Spleen (tissue), 11 donors: ENCODE measurements around the gene ANO7. TPM values are rescaled to one million over a fixed set of nuclear protein-coding genes. Genes with fewer than 3 reads are reported as not detected.
A peak's percentile ranks its signal among the peaks of the same experiment; 100 is the strongest.

ENCODE experiments used
- DNase-seq: peaks from one replicate; pipeline ENCODE4 v3.0.0-alpha.2; 2020
- H3K27ac ChIP-seq, 8 donors: fragments of 200-600 bp; sonication (generic) in 7 of 8; 1 replicate in 4 of 8; 2 replicates in 4 of 8; pipeline versions ENCODE4 v1.5.0 to v1.8.0; 2016 to 2021; ENCODE audit warnings: inconsistent platforms in 4 of 8, mild to moderate bottlenecking in 4 of 8, moderate library complexity in 1 of 8
- H3K27me3 ChIP-seq, 7 donors: fragments of 200-600 bp; sonication (generic) in 6 of 7; replicated peaks in 1 of 7; 1 replicate in 4 of 7; 2 replicates in 3 of 7; pipeline versions ENCODE4 v1.5.0 to v1.8.0; 2016 to 2021; ENCODE audit warnings: inconsistent platforms in 3 of 7, mild to moderate bottlenecking in 1 of 7
- H3K36me3 ChIP-seq, 6 donors: fragments of 200-600 bp; sonication (generic) in 5 of 6; 1 replicate in 4 of 6; 2 replicates in 2 of 6; pipeline versions ENCODE4 v1.5.0 to v1.8.0; 2016 to 2021; ENCODE audit warnings: inconsistent platforms in 2 of 6
- H3K4me1 ChIP-seq, 6 donors: fragments of 200-600 bp; sonication (generic) in 5 of 6; 1 replicate in 3 of 6; 2 replicates in 3 of 6; pipeline versions ENCODE4 v1.5.0 to v1.8.0; 2016 to 2021; ENCODE audit warnings: inconsistent platforms in 3 of 6
- H3K4me3 ChIP-seq, 8 donors: fragments of 200-600 bp; sonication (generic) in 7 of 8; 1 replicate in 4 of 8; 2 replicates in 4 of 8; pipeline versions ENCODE4 v1.5.0 to v1.8.0; 2016 to 2021; ENCODE audit warnings: inconsistent platforms in 4 of 8, mild to moderate bottlenecking in 4 of 8, moderate library complexity in 2 of 8
- H3K9me3 ChIP-seq, 8 donors: fragments of 200-600 bp; sonication (generic) in 7 of 8; 1 replicate in 4 of 8; 2 replicates in 4 of 8; pipeline versions ENCODE4 v1.5.0 to v1.8.0; 2016 to 2021; ENCODE audit warnings: inconsistent platforms in 4 of 8
- CTCF ChIP-seq, 11 experiments: fragments of 200-600 bp in 7 of 11; fragments of 450-650 bp in 4 of 11; sonication (generic) in 4 of 11; IDR thresholded peaks in 8 of 11; conservative IDR thresholded peaks in 3 of 11; 1 replicate in 7 of 11; 2 replicates in 4 of 11; pipeline versions ENCODE4 v1.4.0 to v1.8.0; 2016 to 2021; ENCODE audit warnings: antibody characterized with exemption in 11 of 11, inconsistent platforms in 4 of 11, mild to moderate bottlenecking in 1 of 11
- POLR2A ChIP-seq, 3 donors: fragments of 450-650 bp; IDR thresholded peaks; one replicate each; pipeline ENCODE4 v1.5.1; 2017; ENCODE audit warnings: antibody characterized with exemption in 3 of 3, mild to moderate bottlenecking in 1 of 3
- POLR2AphosphoS5 ChIP-seq, 3 donors: sonication (generic); formaldehyde crosslinking; IDR thresholded peaks; one replicate each; pipeline ENCODE4 v1.5.1; 2017; ENCODE audit warnings: antibody characterized with exemption in 3 of 3
- WGBS, 5 donors: extraction: QIAGEN DNeasy Blood & Tissue Kit in 3 of 5; methylation state at CpG; one replicate each; pipeline versions ENCODE4 v1.1.5 to v1.1.7; 2013 to 2018; 5-methylcytosine and 5-hydroxymethylcytosine counted together
- intact Hi-C: fragments of 100-400 bp; cut with DNase I; formaldehyde crosslinking; loops from one replicate; pipeline ENCODE4 v1.15.0; 2023; ENCODE audit warnings: low total_unique reads
- polyA plus RNA-seq, 3 donors: library from polyadenylated mRNA; stranded (reverse); fragments of 200-250 nt; gene quantifications; one replicate each; pipeline ENCODE4 v1.2.1, GENCODE V29; 2013
- total RNA-seq, 7 donors: library from RNA; depleted of rRNA in 3 of 7; stranded (reverse); fragments of >200 nt in 3 of 7; fragmentation: NEBNext Ultra II Directional in 4 of 7; extraction: Animal tissue kit (Norgen Biotek cat#: 25700) in 4 of 7; gene quantifications; one replicate each; pipeline versions ENCODE4 v1.1.0 to v1.2.1, GENCODE V29; 2016 to 2021
- donor health status: healthy with polysubstance abuse.
- donor health status: DM: no; HTN: no; CAD: no; lungs with moderate emphysema.
- donor health status: DM: no; HTN: no; CAD: no.
- donor health status: Bipolar disorder and iron deficiency.
- donor health status: healthy.
- donor health status: DM: no; HTN: no; CAD: no.
- donor health status: DM: yes; HTN: yes; CAD: no.

ANO7 gene
- total and polyA plus RNA-seq, 10 donors = 0.46 to 3.5 (median 2.4) TPM

GRCh38 chr2:241252778-241253475 is 64.5 kb downstream of the ANO7 start:
- Histone ChIP-seq H3K27ac (no peak overlapping the region), H3K36me3 (peaks cover 3 to 100% (median 96%) of the 10 kb centered on the region in 6 donors), H3K4me3 (no peak overlapping the region), H3K27me3 (no peaks in the 10 kb centered on the region), H3K9me3 (no peaks in the 10 kb centered on the region), H3K4me1 (peaks cover 0 to 7% (median 0%) of the 10 kb centered on the region in 6 donors)
- TF ChIP-seq POLR2A (IDR thresholded peaks at IDR 0.05) = no peak
- peak in 1 of 3 donors; percentile 8 for TF ChIP-seq POLR2AphosphoS5 (IDR thresholded peaks at IDR 0.05)
- TF ChIP-seq CTCF (IDR thresholded peaks at IDR 0.05 in 8 of 11, conservative IDR thresholded peaks at IDR 0.05 in 3 of 11) = no peak
- intact Hi-C loops = no loop called here
- 94 to 97% (median 95%) methylated on average over 10 to 14 of the region's 14 CpGs for WGBS, 5 donors
- DNase-seq = no peak

GRCh38 chr2:241254904-241255351 is 66.5 kb downstream of the ANO7 start:
- Histone ChIP-seq H3K36me3 (peaks cover 0 to 100% (median 87%) of the 10 kb centered on the region in 6 donors), H3K27ac (no peak overlapping the region), H3K9me3 (no peaks in the 10 kb centered on the region), H3K27me3 (no peaks in the 10 kb centered on the region), H3K4me1 (peaks cover 0 to 24% (median 2%) of the 10 kb centered on the region in 6 donors), H3K4me3 (no peak overlapping the region)
- intact Hi-C loops = no loop called here
- DNase-seq = no peak
- 93 to 97% (median 94%) methylated on average over 10 of the region's 10 CpGs for WGBS, 5 donors
- no peak for TF ChIP-seq CTCF (IDR thresholded peaks at IDR 0.05 in 8 of 11, conservative IDR thresholded peaks at IDR 0.05 in 3 of 11)
- TF ChIP-seq POLR2A (IDR thresholded peaks at IDR 0.05) = no peak
- TF ChIP-seq POLR2AphosphoS5 (IDR thresholded peaks at IDR 0.05) = no peak

GRCh38 chr2:241255542-241256167 is 67.2 kb downstream of the ANO7 start:
- intact Hi-C loops = no loop called here
- TF ChIP-seq POLR2AphosphoS5 (IDR thresholded peaks at IDR 0.05) = peak in 1 of 3 donors; percentile 14
- no peak for TF ChIP-seq CTCF (IDR thresholded peaks at IDR 0.05 in 8 of 11, conservative IDR thresholded peaks at IDR 0.05 in 3 of 11)
- no peak for TF ChIP-seq POLR2A (IDR thresholded peaks at IDR 0.05)
- Histone ChIP-seq H3K9me3 (no peaks in the 10 kb centered on the region), H3K4me3 (no peak overlapping the region), H3K27ac (no peak overlapping the region), H3K4me1 (peaks cover 0 to 26% (median 2%) of the 10 kb centered on the region in 6 donors), H3K27me3 (no peaks in the 10 kb centered on the region), H3K36me3 (peaks cover 0 to 100% (median 84%) of the 10 kb centered on the region in 6 donors)
- 78 to 91% (median 89%) methylated on average over 13 of the region's 13 CpGs for WGBS, 5 donors
- DNase-seq = no peak

- WGBS, 5 donors = 89 to 96% (median 93%) methylated on average over 11 of the region's 11 CpGs
- Histone ChIP-seq H3K36me3 (peaks cover 0 to 100% (median 84%) of the 10 kb centered on the region in 6 donors), H3K9me3 (no peaks in the 10 kb centered on the region), H3K27me3 (no peaks in the 10 kb centered on the region), H3K27ac (no peak overlapping the region), H3K4me1 (peaks cover 0 to 26% (median 2%) of the 10 kb centered on the region in 6 donors), H3K4me3 (no peak overlapping the region)
- DNase-seq = no peak
- no peak for TF ChIP-seq POLR2AphosphoS5 (IDR thresholded peaks at IDR 0.05)
- TF ChIP-seq POLR2A (IDR thresholded peaks at IDR 0.05) = no peak
- TF ChIP-seq CTCF (IDR thresholded peaks at IDR 0.05 in 8 of 11, conservative IDR thresholded peaks at IDR 0.05 in 3 of 11) = no peak
- intact Hi-C loops = no loop called here
Observed at GRCh38 chr2:241256168-241256545, 67.7 kb downstream of the ANO7 start.
